DOHH2 (cell line): ENCODE data around the gene PLXNA1.

ENCODE experiments used
- H3F3A ChIP-seq: fragments of 200-600 bp; sonication (generic), shearing (Covaris generic); 2 replicates; pipeline ENCODE4 v1.6.0; 2016; ENCODE audit warnings: antibody characterized with exemption, mild to moderate bottlenecking; ENCODE audit not compliant: control insufficient read depth, insufficient read depth
- H3K27ac ChIP-seq: fragments of 200-600 bp; sonication (generic); 2 replicates; pipeline ENCODE4 v1.5.1; 2014; ENCODE audit warnings: low read depth, mild to moderate bottlenecking, low read length, moderate library complexity
- H3K27me3 ChIP-seq: fragments of 200-600 bp; sonication (generic); 2 replicates; pipeline ENCODE4 v1.6.1; 2014; ENCODE audit warnings: mild to moderate bottlenecking, low read length, mixed read lengths; ENCODE audit not compliant: control insufficient read depth
- H3K36me3 ChIP-seq: fragments of 200-600 bp; sonication (generic); 2 replicates; pipeline ENCODE4 v1.6.1; 2014; ENCODE audit warnings: mild to moderate bottlenecking, low read length, moderate library complexity, mixed read lengths; ENCODE audit not compliant: control insufficient read depth
- H3K4me1 ChIP-seq: fragments of 200-600 bp; sonication (generic); 2 replicates; pipeline ENCODE4 v1.6.1; 2014; ENCODE audit warnings: mild to moderate bottlenecking, low read length, mixed read lengths; ENCODE audit not compliant: control insufficient read depth
- H3K4me2 ChIP-seq: fragments of 200-600 bp; sonication (generic); 2 replicates; pipeline ENCODE4 v1.6.0; 2014; ENCODE audit warnings: mild to moderate bottlenecking, low read length, moderate library complexity
- H3K4me3 ChIP-seq: fragments of 200-600 bp; sonication (generic); 2 replicates; pipeline ENCODE4 v1.5.1; 2014; ENCODE audit warnings: mild to moderate bottlenecking, low read length, mixed read lengths
- H3K79me2 ChIP-seq: fragments of 200-600 bp; sonication (generic); 2 replicates; pipeline ENCODE4 v1.6.1; 2014; ENCODE audit warnings: mild to moderate bottlenecking, low read length, mixed read lengths; ENCODE audit not compliant: control insufficient read depth
- H3K9me2 ChIP-seq: fragments of 200-600 bp; sonication (generic); replicated peaks from 2 replicates; pipeline ENCODE4 v1.6.1; 2014; ENCODE audit warnings: mild to moderate bottlenecking, low read length, mixed read lengths; ENCODE audit not compliant: control insufficient read depth
- H3K9me3 ChIP-seq: fragments of 200-600 bp; sonication (generic); 2 replicates; pipeline ENCODE4 v1.6.1; 2014; ENCODE audit warnings: antibody characterized with exemption, low read length, mixed read lengths; ENCODE audit not compliant: control insufficient read depth, insufficient read depth
- H4K20me1 ChIP-seq: fragments of 200-600 bp; sonication (generic); 2 replicates; pipeline ENCODE4 v1.6.0; 2014; ENCODE audit warnings: low read depth, mild to moderate bottlenecking, antibody characterized with exemption, low read length, moderate library complexity; ENCODE audit not compliant: control insufficient read depth, insufficient read depth
- CTCF ChIP-seq: fragments of 200-600 bp; sonication (generic); IDR thresholded peaks from one replicate; pipeline ENCODE4 v1.5.1; 2014; ENCODE audit warnings: antibody characterized with exemption, mild to moderate bottlenecking, low read depth, low read length; ENCODE audit not compliant: poor library complexity, severe bottlenecking
- EZH2phosphoT487 ChIP-seq: fragments of 200-600 bp; sonication (generic); IDR thresholded peaks from 2 replicates; pipeline ENCODE4 v1.6.1; 2017; ENCODE audit warnings: borderline replicate concordance, mild to moderate bottlenecking, antibody characterized with exemption, low read length, moderate library complexity, mixed read lengths

Gene PLXNA1

GRCh38 chr3:126957776-126958637 lies 24.9 kb upstream of the PLXNA1 start:
- Histone ChIP-seq H3K4me1 (peaks cover 31% of the 10 kb centered on the region), H3F3A (no peaks in the 10 kb centered on the region), H4K20me1 (no peaks in the 10 kb centered on the region), H3K27ac (no peak overlapping the region), H3K4me2 (no peak overlapping the region), H3K79me2 (no peaks in the 10 kb centered on the region), H3K27me3 (no peaks in the 10 kb centered on the region), H3K4me3 (no peak overlapping the region), H3K36me3 (no peaks in the 10 kb centered on the region), H3K9me2 (no peaks in the 10 kb centered on the region), H3K9me3 (no peaks in the 10 kb centered on the region)
- TF ChIP-seq EZH2phosphoT487: no peak
- no peak for TF ChIP-seq CTCF

- Histone ChIP-seq H3K9me2 (no peaks in the 10 kb centered on the region), H3F3A (no peaks in the 10 kb centered on the region), H3K79me2 (no peaks in the 10 kb centered on the region), H3K4me1 (peaks cover 31% of the 10 kb centered on the region), H3K9me3 (no peaks in the 10 kb centered on the region), H3K36me3 (no peaks in the 10 kb centered on the region), H3K4me3 (no peak overlapping the region), H3K27ac (no peak overlapping the region), H3K4me2 (no peak overlapping the region), H4K20me1 (no peaks in the 10 kb centered on the region), H3K27me3 (no peaks in the 10 kb centered on the region)
- no peak for TF ChIP-seq EZH2phosphoT487
- no peak for TF ChIP-seq CTCF
These were observed 24.3 kb upstream of the PLXNA1 start for GRCh38 chr3:126958638-126959085.

GRCh38 chr3:126959136-126959920 lies 23.6 kb upstream of the PLXNA1 start:
- H3K36me3 ChIP-seq: no peaks in the 10 kb centered on the region
- no peak overlapping the region for H3K4me2 ChIP-seq
- H4K20me1 ChIP-seq: peaks cover 3% of the 10 kb centered on the region; the same call in 1 of the 2 replicates
- no peak overlapping the region for H3K27ac ChIP-seq
- H3K27me3 ChIP-seq: no peaks in the 10 kb centered on the region
- H3K9me2 ChIP-seq: no peaks in the 10 kb centered on the region
- no peak overlapping the region for H3K4me3 ChIP-seq
- H3F3A ChIP-seq: no peaks in the 10 kb centered on the region
- H3K4me1 ChIP-seq: peaks cover 27% of the 10 kb centered on the region
- H3K9me3 ChIP-seq: no peaks in the 10 kb centered on the region
- TF ChIP-seq CTCF: no peak
- no peak for TF ChIP-seq EZH2phosphoT487
- no peaks in the 10 kb centered on the region for H3K79me2 ChIP-seq
